ENCODE data around the gene KDM2B. TPM values are rescaled to one million over a fixed set of nuclear protein-coding genes. Genes with fewer than 3 reads are reported as not detected.

The KDM2B gene
- total RNA-seq, 8 experiments from 2014 or later: 20.6 to 42.8 (median 30.7) TPM

DNA sequence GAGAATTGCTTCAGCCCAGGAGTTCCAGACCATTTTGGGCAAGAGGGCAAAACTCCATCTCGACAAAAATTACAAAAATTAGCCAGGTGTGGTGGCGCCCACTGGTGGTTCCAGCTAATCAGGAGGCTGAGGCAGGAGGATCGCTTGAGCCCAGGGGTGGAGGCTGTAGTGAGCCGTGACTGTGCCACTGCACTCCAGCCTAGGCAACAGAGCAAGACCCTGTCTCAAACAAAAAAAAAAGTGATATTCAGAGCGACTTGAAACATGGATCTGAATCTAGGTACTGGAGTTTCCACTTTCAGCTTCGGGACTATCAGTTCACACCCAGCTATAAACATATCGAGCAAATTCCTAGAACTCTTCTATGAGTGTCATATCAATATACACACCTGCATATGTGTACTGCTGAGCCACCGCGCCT is 197.2 kb downstream of the KDM2B start:
- in situ Hi-C loops (cut with MboI; ENCODE audit: low pct_unique_long_range_greater_than_20kb in 2 of 9, low sequenced_read_pairs in 9 of 9, unreplicated experiment in 9 of 9): no loop called here
- Histone ChIP-seq H3K4me3 (no peak overlapping the region), H3K4me1 (replicated peaks in 1 of 2) (no peaks in the 10 kb centered on the region), H3K27ac (no peak overlapping the region)
- 60 to 95% (median 89%) methylated on average over 2 to 7 of the region's 9 CpGs; no CpG with 5 or more reads in 1 of the 10 experiments for WGBS, 10 experiments
- no peak for ATAC-seq (replicated peaks in 6 of 8)

GRCh38 chr12:121379945-121380344 is 200.9 kb downstream of the KDM2B start:
- Histone ChIP-seq H3K4me1 (replicated peaks in 1 of 2) (no peaks in the 10 kb centered on the region), H3K4me3 (no peak overlapping the region), H3K27ac (no peak overlapping the region)
- 58 to 100% (median 90%) methylated on average over 1 to 10 of the region's 10 CpGs for WGBS, 10 experiments
- in situ Hi-C loops (cut with MboI; ENCODE audit: low pct_unique_long_range_greater_than_20kb in 2 of 9, low sequenced_read_pairs in 9 of 9, unreplicated experiment in 9 of 9): no loop called here
- no peak for ATAC-seq (replicated peaks in 6 of 8)

Other genes with a start within 250 kb of the KDM2B start
- 100 to 1,000 TPM in 3 of 8 experiments, 10 to 100 TPM in 5; 61.1 to 188 (median 96.7) TPM for gene ANAPC5, start 228.6 kb downstream of the KDM2B start, total RNA-seq
- gene RNF34, start 180.9 kb downstream of the KDM2B start, total RNA-seq: 10 to 100 TPM; 28.0 to 54.8 (median 37.2) TPM
- gene ORAI1, start 45.5 kb upstream of the KDM2B start, total RNA-seq: 10 to 100 TPM in 3 of 8 experiments, 1 to 10 TPM in 5; 2.3 to 17.7 (median 4.6) TPM
- gene MORN3, start 88.6 kb upstream of the KDM2B start, total RNA-seq: 1 to 10 TPM in 1 of 8 experiments, under 1 TPM in 7; 0.25 to 1.9 (median 0.70) TPM
- 10 to 100 TPM in 3 of 8 experiments, 1 to 10 TPM in 5; 4.9 to 13.4 (median 7.7) TPM for gene TMEM120B, start 131.7 kb upstream of the KDM2B start, total RNA-seq
- gene RHOF, start 212.7 kb upstream of the KDM2B start, total RNA-seq: 10 to 100 TPM in 3 of 8 experiments, 1 to 10 TPM in 5; 2.8 to 13.7 (median 6.8) TPM
- 10 to 100 TPM in 2 of 8 experiments, 1 to 10 TPM in 6; 3.1 to 16.2 (median 5.0) TPM for gene SETD1B, start 223.0 kb upstream of the KDM2B start, total RNA-seq

All from motor neuron (in vitro differentiated cells).